RWPE2 (cell line): ENCODE measurements around the gene PRDX1.
"Not testable (repeated sequence)": the region's sequence is repeated elsewhere in the genome, so short reads cannot be mapped to it uniquely, and the experiment has no call there.

Experiments used
- ATAC-seq: fragments of 200-7000 bp; cut with Tn5 transposase; 3 replicates; pipeline ENCODE4 v1.9.1; 2021; ENCODE audit warnings: low read depth
- DNase-seq: peaks from one replicate; pipeline ENCODE4 v3.0.0-alpha.2; 2020; ENCODE audit warnings: low spot score
- H3K27ac ChIP-seq: fragments of 450-650 bp; 2 replicates; pipeline ENCODE4 v1.5.1; 2017; ENCODE audit warnings: mild to moderate bottlenecking; ENCODE audit not compliant: poor library complexity, severe bottlenecking
- H3K27me3 ChIP-seq: fragments of 250-450 bp; sonication (Bioruptor Pico); 2 replicates; pipeline ENCODE4 v1.5.1; 2021; ENCODE audit warnings: mild to moderate bottlenecking, moderate library complexity; ENCODE audit not compliant: insufficient read depth, poor library complexity, severe bottlenecking
- H3K36me3 ChIP-seq: fragments of 250-450 bp; sonication (Bioruptor Pico); 2 replicates; pipeline ENCODE4 v1.5.1; 2020; ENCODE audit warnings: low read depth, mild to moderate bottlenecking, moderate library complexity
- H3K4me1 ChIP-seq: fragments of 250-450 bp; sonication (Bioruptor Pico); 2 replicates; pipeline ENCODE4 v1.5.1; 2021; ENCODE audit warnings: mild to moderate bottlenecking, moderate library complexity; ENCODE audit not compliant: insufficient read depth, poor library complexity, severe bottlenecking
- H3K4me3 ChIP-seq: fragments of 250-450 bp; sonication (Bioruptor Pico); 2 replicates; pipeline ENCODE4 v1.5.1; 2021; ENCODE audit warnings: mild to moderate bottlenecking, moderate library complexity; ENCODE audit not compliant: severe bottlenecking
- H3K9me3 ChIP-seq: fragments of 250-450 bp; sonication (Bioruptor Pico); 2 replicates; pipeline ENCODE4 v1.5.1; 2021; ENCODE audit warnings: mild to moderate bottlenecking, moderate library complexity; ENCODE audit not compliant: severe bottlenecking
- TF ChIP-seq, protein P1 (sequence below): fragments of 450-650 bp; IDR thresholded peaks from one replicate; pipeline ENCODE4 v1.5.1; 2017; ENCODE audit warnings: mild to moderate bottlenecking, moderate library complexity; ENCODE audit not compliant: poor library complexity, severe bottlenecking

Gene PRDX1

DNA sequence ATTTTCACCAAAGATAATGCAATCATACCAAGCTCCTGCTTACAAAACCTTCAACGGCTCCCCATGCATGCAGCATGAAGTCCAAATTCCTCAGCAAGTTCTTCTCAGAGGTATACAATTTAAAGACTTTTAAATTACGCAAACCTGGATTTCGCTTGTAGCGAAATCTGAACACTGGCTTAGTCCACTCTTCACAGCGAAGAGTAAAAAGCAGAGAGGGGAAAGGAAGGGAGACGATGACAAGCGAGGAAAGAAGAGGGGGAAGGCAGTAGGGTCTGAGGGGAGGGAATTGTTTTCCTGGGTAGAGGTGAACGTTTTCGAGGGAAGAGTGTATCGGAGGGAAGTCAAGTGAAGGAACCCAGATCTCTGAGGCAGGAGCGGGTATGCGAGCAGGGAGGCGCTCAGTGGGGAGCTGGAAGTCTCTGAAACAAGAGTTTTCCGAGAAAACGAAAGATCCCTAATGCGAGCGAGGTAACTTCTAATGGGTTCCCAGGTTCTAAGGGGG is 31.5 kb downstream of the PRDX1 start:
- H3K36me3 ChIP-seq, result no peaks in the 10 kb centered on the region
- H3K4me3 ChIP-seq, result peak overlapping the region; percentile 61
- no peaks in the 10 kb centered on the region for H3K9me3 ChIP-seq
- no peak for DNase-seq
- TF ChIP-seq, protein P1, sequence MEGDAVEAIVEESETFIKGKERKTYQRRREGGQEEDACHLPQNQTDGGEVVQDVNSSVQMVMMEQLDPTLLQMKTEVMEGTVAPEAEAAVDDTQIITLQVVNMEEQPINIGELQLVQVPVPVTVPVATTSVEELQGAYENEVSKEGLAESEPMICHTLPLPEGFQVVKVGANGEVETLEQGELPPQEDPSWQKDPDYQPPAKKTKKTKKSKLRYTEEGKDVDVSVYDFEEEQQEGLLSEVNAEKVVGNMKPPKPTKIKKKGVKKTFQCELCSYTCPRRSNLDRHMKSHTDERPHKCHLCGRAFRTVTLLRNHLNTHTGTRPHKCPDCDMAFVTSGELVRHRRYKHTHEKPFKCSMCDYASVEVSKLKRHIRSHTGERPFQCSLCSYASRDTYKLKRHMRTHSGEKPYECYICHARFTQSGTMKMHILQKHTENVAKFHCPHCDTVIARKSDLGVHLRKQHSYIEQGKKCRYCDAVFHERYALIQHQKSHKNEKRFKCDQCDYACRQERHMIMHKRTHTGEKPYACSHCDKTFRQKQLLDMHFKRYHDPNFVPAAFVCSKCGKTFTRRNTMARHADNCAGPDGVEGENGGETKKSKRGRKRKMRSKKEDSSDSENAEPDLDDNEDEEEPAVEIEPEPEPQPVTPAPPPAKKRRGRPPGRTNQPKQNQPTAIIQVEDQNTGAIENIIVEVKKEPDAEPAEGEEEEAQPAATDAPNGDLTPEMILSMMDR, result no peak
- H3K27me3 ChIP-seq, result no peaks in the 10 kb centered on the region
- H3K27ac ChIP-seq, result peak overlapping the region; percentile 7
- ATAC-seq, result no peak
- no peaks in the 10 kb centered on the region for H3K4me1 ChIP-seq

DNA sequence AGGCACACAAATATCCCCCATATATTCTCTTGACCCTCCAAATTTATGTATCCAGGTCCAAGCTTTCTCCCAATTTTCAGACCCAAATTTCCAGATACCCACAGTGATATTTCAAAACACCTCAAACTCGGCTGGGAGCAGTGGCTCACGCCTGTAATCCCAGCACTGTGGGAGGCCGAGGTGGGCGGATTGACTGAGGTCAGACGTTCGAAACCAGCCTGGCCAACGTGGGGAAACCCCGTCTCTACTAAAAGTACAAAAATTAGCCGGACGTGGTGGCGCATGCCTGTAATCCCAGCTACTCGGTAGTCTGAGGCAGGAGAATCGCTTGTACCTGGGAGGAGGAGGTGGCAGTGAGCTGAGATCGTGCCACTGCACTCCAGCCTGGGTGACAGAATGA is 32.3 kb downstream of the PRDX1 start:
- not testable (repeated sequence) for H3K27me3 ChIP-seq, H3K9me3 ChIP-seq, H3K36me3 ChIP-seq, H3K27ac ChIP-seq, ATAC-seq, DNase-seq, H3K4me1 ChIP-seq
- peak overlapping the region; percentile 61 for H3K4me3 ChIP-seq

DNA sequence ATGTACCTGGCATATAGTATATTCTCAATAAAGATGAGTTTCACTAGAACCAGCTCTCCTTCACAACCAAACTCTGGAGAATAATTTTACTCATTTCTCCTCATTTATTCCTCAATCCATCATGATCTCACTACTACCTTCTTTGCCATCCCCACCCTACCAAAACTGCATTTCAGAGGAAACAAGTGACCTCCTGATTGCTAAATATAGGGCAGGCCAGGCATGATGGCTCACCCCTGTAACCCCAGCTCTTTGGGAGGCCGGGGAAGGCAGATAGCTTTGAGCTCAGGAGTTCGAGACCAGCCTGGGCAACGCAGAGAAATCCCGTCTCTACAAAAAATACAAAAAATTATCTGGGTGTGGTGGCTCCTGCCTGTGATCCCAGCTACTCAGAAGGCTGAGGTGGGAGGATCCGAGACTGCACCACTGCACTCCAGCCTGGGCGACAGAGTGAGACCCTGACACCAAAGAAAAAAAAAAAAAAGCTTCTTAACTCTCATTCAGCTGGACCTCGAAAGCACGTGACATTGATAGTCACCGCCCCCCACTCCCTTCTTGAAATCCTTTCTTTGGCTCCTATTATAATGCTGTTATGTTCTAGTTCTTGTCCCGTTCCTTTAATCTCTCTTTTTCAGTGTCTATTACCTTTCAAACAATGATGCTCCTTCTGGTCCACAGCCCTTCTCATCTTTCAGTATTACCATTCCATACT is 32.9 kb downstream of the PRDX1 start:
- H3K9me3 ChIP-seq, result no peaks in the 10 kb centered on the region
- no peak overlapping the region for H3K27ac ChIP-seq
- no peaks in the 10 kb centered on the region for H3K27me3 ChIP-seq
- no peaks in the 10 kb centered on the region for H3K4me1 ChIP-seq
- no peak overlapping the region for H3K4me3 ChIP-seq
- ATAC-seq (no peak), DNase-seq (no peak)
- H3K36me3 ChIP-seq, result no peaks in the 10 kb centered on the region
- TF ChIP-seq, protein P1, result no peak

DNA sequence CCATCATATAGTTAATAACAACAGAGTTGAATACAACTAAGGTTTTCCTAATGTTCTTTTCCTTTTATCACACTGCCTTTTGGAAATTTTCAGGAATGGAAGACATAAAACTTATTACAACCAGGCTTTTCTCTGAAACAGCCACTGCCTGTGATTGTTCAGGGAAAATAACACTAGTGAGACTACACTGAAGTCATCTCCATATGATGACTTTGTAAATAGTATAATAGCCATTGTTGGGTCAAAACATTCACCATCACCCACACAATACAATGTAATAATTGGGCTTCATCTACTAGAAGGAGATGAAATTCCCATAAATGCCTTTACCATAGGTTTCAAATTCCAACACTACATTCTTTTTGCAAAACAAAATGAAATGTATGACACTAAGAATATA is 35.7 kb downstream of the PRDX1 start:
- Histone ChIP-seq H3K9me3 (no peaks in the 10 kb centered on the region), H3K4me3 (no peak overlapping the region), H3K36me3 (no peaks in the 10 kb centered on the region), H3K27me3 (no peaks in the 10 kb centered on the region), H3K4me1 (no peaks in the 10 kb centered on the region), H3K27ac (no peak overlapping the region)
- TF ChIP-seq, protein P1, result no peak
- DNase-seq (no peak), ATAC-seq (no peak)

DNA sequence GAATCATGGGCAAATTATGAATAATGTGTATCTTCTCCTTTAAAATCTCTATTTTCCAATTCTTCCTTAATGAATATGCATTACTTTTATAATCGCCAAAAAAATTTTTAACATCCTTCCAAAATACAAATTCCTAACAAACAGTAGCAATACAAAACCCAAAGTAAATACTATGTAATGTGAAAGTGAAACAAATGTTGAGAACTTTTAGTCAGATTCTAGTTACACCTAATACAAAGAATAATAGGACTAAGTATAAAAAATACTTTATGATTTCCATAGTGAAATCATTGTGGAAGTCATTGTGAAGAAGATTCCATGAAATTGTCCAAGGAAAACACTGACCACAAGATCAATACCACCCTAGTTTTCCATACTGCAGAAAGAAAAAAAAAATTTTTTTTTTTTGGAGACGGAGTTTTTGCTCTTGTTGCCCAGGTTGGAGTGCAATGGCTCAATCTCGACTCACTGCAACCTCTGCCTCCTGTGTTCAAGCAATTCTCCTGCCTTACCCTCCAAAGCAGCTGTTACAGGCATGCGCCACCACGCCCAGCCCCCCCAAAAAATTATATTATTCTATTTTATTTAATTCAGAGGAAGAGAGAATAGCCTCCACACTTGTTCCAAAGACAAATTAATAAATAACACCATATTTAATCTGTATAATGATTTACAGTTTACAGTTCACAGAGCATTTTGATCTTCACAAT is 42.5 kb downstream of the PRDX1 start:
- Histone ChIP-seq H3K4me3 (no peak overlapping the region), H3K36me3 (no peaks in the 10 kb centered on the region), H3K27me3 (no peaks in the 10 kb centered on the region), H3K27ac (no peak overlapping the region), H3K9me3 (no peaks in the 10 kb centered on the region), H3K4me1 (no peaks in the 10 kb centered on the region)
- TF ChIP-seq, protein P1, result no peak
- ATAC-seq, result no peak
- no peak for DNase-seq
